ENCODE measurements around the gene BACH2. TPM values are rescaled to one million over a fixed set of nuclear protein-coding genes. Genes with fewer than 3 reads are reported as not detected.
A peak's percentile ranks its signal among the peaks of the same experiment; 100 is the strongest.

BACH2 gene
- total RNA-seq, 4 donors from 2014 or later = 3.6 to 13.4 (median 7.5) TPM

- H3K27me3 ChIP-seq = no peaks in the 10 kb centered on the region
- peaks cover 6 to 10% of the 10 kb centered on the region in 2 donors for H3K4me1 ChIP-seq
- in situ Hi-C loops (cut with MboI; ENCODE audit: low sequenced_read_pairs in 4 of 4) (loop anchor here in 1 of 4 donors (25.0 kb wide), 1 partner anchor 180 kb away; the partner anchor contains the start of gene BACH2), intact Hi-C loops (cut with DNase I; ENCODE audit: low total_unique reads) (no loop called here)
- ATAC-seq (no peak), DNase-seq (no peak)
- no peaks in the 10 kb centered on the region for H3K9me3 ChIP-seq
- no peaks in the 10 kb centered on the region for H3K36me3 ChIP-seq
- TF ChIP-seq POLR2A (IDR thresholded peaks at IDR 0.05) (no peak), CTCF (IDR thresholded peaks at IDR 0.05 in 4 of 5, conservative IDR thresholded peaks at IDR 0.05 in 1 of 5) (no peak)
- H3K4me3 ChIP-seq = no peak overlapping the region
- no peak overlapping the region for H3K27ac ChIP-seq
These were observed 189.3 kb downstream of the BACH2 start for GRCh38 chr6:90107371-90107770.

- no peaks in the 10 kb centered on the region for H3K36me3 ChIP-seq
- ATAC-seq (peak in 1 of 2 donors; percentile 11), DNase-seq (no peak)
- H3K4me3 ChIP-seq = no peak overlapping the region
- no peak overlapping the region for H3K27ac ChIP-seq
- H3K4me1 ChIP-seq = peaks cover 6 to 13% of the 10 kb centered on the region in 2 donors
- in situ Hi-C loops (cut with MboI; ENCODE audit: low sequenced_read_pairs in 4 of 4) = loop anchor here in 1 of 4 donors (25.0 kb wide), 1 partner anchor 181 kb away; the partner anchor contains the start of gene BACH2
- H3K27me3 ChIP-seq = no peaks in the 10 kb centered on the region
- H3K9me3 ChIP-seq = no peaks in the 10 kb centered on the region
- no peak for TF ChIP-seq POLR2A (IDR thresholded peaks at IDR 0.05)
- no peak for TF ChIP-seq CTCF (IDR thresholded peaks at IDR 0.05 in 4 of 5, conservative IDR thresholded peaks at IDR 0.05 in 1 of 5)
- intact Hi-C loops (cut with DNase I; ENCODE audit: low total_unique reads) = no loop called here
These were observed 190.2 kb downstream of the BACH2 start for GRCh38 chr6:90106449-90106848.

- Histone ChIP-seq H3K27me3 (no peaks in the 10 kb centered on the region), H3K4me1 (peaks cover 6 to 13% of the 10 kb centered on the region in 2 donors), H3K4me3 (no peak overlapping the region), H3K9me3 (no peaks in the 10 kb centered on the region), H3K27ac (no peak overlapping the region), H3K36me3 (no peaks in the 10 kb centered on the region)
- in situ Hi-C loops (cut with MboI; ENCODE audit: low sequenced_read_pairs in 4 of 4) = loop anchor here in 1 of 4 donors (25.0 kb wide), 1 partner anchor 182 kb away; the partner anchor contains the start of gene BACH2
- ATAC-seq (no peak), DNase-seq (no peak)
- no peak for TF ChIP-seq CTCF (IDR thresholded peaks at IDR 0.05 in 4 of 5, conservative IDR thresholded peaks at IDR 0.05 in 1 of 5)
- TF ChIP-seq POLR2A (IDR thresholded peaks at IDR 0.05) = no peak
- intact Hi-C loops (cut with DNase I; ENCODE audit: low total_unique reads) = no loop called here
These were observed 191.0 kb downstream of the BACH2 start for GRCh38 chr6:90105506-90106170.

- DNase-seq (no peak), ATAC-seq (no peak)
- no peaks in the 10 kb centered on the region for H3K36me3 ChIP-seq
- H3K9me3 ChIP-seq = no peaks in the 10 kb centered on the region
- TF ChIP-seq POLR2A (IDR thresholded peaks at IDR 0.05) (no peak), CTCF (IDR thresholded peaks at IDR 0.05 in 4 of 5, conservative IDR thresholded peaks at IDR 0.05 in 1 of 5) (no peak)
- in situ Hi-C loops (cut with MboI; ENCODE audit: low sequenced_read_pairs in 4 of 4) = loop anchor here in 1 of 4 donors (25.0 kb wide), 1 partner anchor 184 kb away; the partner anchor contains the start of gene BACH2
- no peak overlapping the region for H3K27ac ChIP-seq
- intact Hi-C loops (cut with DNase I; ENCODE audit: low total_unique reads) = no loop called here
- no peaks in the 10 kb centered on the region for H3K27me3 ChIP-seq
- H3K4me1 ChIP-seq = peaks cover 14 to 22% of the 10 kb centered on the region in 2 donors
- no peak overlapping the region for H3K4me3 ChIP-seq
These were observed 193.4 kb downstream of the BACH2 start for GRCh38 chr6:90103056-90103800.
